HEK293 (cell line): ENCODE data around the gene TESMIN.

Experiments used
- CTCF ChIA-PET: fragments of 350-600 bp; formaldehyde crosslinking; extraction: SDS; loops from one replicate; lab custom pipeline; 2021; ENCODE audit warnings: antibody characterized with exemption; lab: Yijun Ruan, JAX
- POLR2A ChIA-PET: fragments of 300-600 bp; formaldehyde crosslinking; extraction: SDS; loops from one replicate; lab custom pipeline; 2020; ENCODE audit warnings: antibody characterized with exemption, inconsistent platforms; lab: Yijun Ruan, JAX
- H3K27ac ChIP-seq: fragments of 200-500 bp; sonication (Bioruptor generic); 2 replicates; pipeline ENCODE4 v1.5.1; 2014; ENCODE audit warnings: low read depth, low read length, control low read depth, inconsistent platforms; ENCODE audit errors: extremely low read depth
- H3K36me3 ChIP-seq, 2 experiments: fragments of 200-500 bp in 1 of 2; sonication (Bioruptor generic) in 1 of 2; 1 replicate in 1 of 2; 2 replicates in 1 of 2; pipeline ENCODE4 v1.5.1; 2014 to 2017; ENCODE audit warnings: inconsistent platforms in 2 of 2, low read length in 2 of 2; ENCODE audit not compliant: control insufficient read depth in 2 of 2, insufficient read depth in 1 of 2
- H3K4me1 ChIP-seq: fragments of 200-500 bp; sonication (Bioruptor generic); 2 replicates; pipeline ENCODE4 v1.5.1; 2014; ENCODE audit warnings: mild to moderate bottlenecking, low read length, inconsistent platforms; ENCODE audit not compliant: control insufficient read depth, insufficient read depth
- H3K4me3 ChIP-seq: 2 replicates; pipeline ENCODE4 v1.5.1; 2011; ENCODE audit warnings: low read depth, mild to moderate bottlenecking, control low read depth, low read length, moderate library complexity
- H3K9me3 ChIP-seq: fragments of 200-500 bp; sonication (Bioruptor generic); 2 replicates; pipeline ENCODE4 v1.5.1; 2014; ENCODE audit warnings: low read depth, low read length, inconsistent platforms; ENCODE audit not compliant: control insufficient read depth, insufficient read depth
- HOXD13 ChIP-seq: sonication (generic); formaldehyde crosslinking; IDR thresholded peaks from 2 replicates; pipeline ENCODE4 v1.8.0; 2022; ENCODE audit warnings: missing genetic modification reagents, borderline replicate concordance
- KLF10 ChIP-seq: fragments of 450-650 bp; IDR thresholded peaks from 2 replicates; pipeline ENCODE4 v1.5.1; 2018; ENCODE audit warnings: missing biosample characterization, mild to moderate bottlenecking, missing genetic modification characterization
- SCRT1 ChIP-seq: fragments of 450-650 bp; formaldehyde crosslinking; IDR thresholded peaks from 2 replicates; pipeline ENCODE4 v1.5.1; 2016; ENCODE audit warnings: missing biosample characterization, missing genetic modification characterization, borderline replicate concordance
- ZBTB7A ChIP-seq: fragments of 450-650 bp; formaldehyde crosslinking; IDR thresholded peaks from 2 replicates; pipeline ENCODE4 v1.5.1; 2016; ENCODE audit warnings: low read depth, missing biosample characterization, missing genetic modification characterization
- ZNF169 ChIP-seq: fragments of 450-650 bp; formaldehyde crosslinking; IDR thresholded peaks from 2 replicates; pipeline ENCODE4 v1.5.1; 2016; ENCODE audit warnings: missing biosample characterization, missing genetic modification characterization
- ZNF26 ChIP-seq: fragments of 450-650 bp; formaldehyde crosslinking; IDR thresholded peaks from 2 replicates; pipeline ENCODE4 v1.5.1; 2016; ENCODE audit warnings: missing biosample characterization, missing genetic modification characterization
- ZNF335 ChIP-seq: fragments of 450-650 bp; formaldehyde crosslinking; conservative IDR thresholded peaks from 2 replicates; pipeline ENCODE4 v1.5.1; 2016; ENCODE audit warnings: missing biosample characterization, missing genetic modification characterization
- ZNF366 ChIP-seq: fragments of 450-650 bp; formaldehyde crosslinking; conservative IDR thresholded peaks from 2 replicates; pipeline ENCODE4 v1.5.1; 2016; ENCODE audit warnings: missing biosample characterization, missing genetic modification characterization
- ZNF416 ChIP-seq: fragments of 450-650 bp; formaldehyde crosslinking; IDR thresholded peaks from 2 replicates; pipeline ENCODE4 v1.5.1; 2016; ENCODE audit warnings: missing biosample characterization, missing genetic modification characterization
- ZNF449 ChIP-seq: fragments of 450-650 bp; formaldehyde crosslinking; IDR thresholded peaks from 2 replicates; pipeline ENCODE4 v1.5.1; 2017; ENCODE audit warnings: missing biosample characterization, mild to moderate bottlenecking, missing genetic modification characterization, moderate library complexity
- ZNF513 ChIP-seq: fragments of 450-650 bp; IDR thresholded peaks from 2 replicates; pipeline ENCODE4 v1.5.1; 2018; ENCODE audit warnings: missing biosample characterization, missing genetic modification characterization
- ZNF580 ChIP-seq: fragments of 450-650 bp; formaldehyde crosslinking; IDR thresholded peaks from 2 replicates; pipeline ENCODE4 v1.5.1; 2016; ENCODE audit warnings: missing biosample characterization, missing genetic modification characterization
- ZNF639 ChIP-seq: fragments of 450-650 bp; formaldehyde crosslinking; IDR thresholded peaks from 2 replicates; pipeline ENCODE4 v1.5.1; 2016; ENCODE audit warnings: missing biosample characterization, missing genetic modification characterization
- ZNF785 ChIP-seq: fragments of 450-650 bp; formaldehyde crosslinking; IDR thresholded peaks from 2 replicates; pipeline ENCODE4 v1.5.1; 2016; ENCODE audit warnings: missing biosample characterization, missing genetic modification characterization
- ZNF792 ChIP-seq: fragments of 450-650 bp; formaldehyde crosslinking; IDR thresholded peaks from 2 replicates; pipeline ENCODE4 v1.5.1; 2016; ENCODE audit warnings: missing biosample characterization, missing genetic modification characterization
- ZSCAN30 ChIP-seq: fragments of 450-650 bp; IDR thresholded peaks from 2 replicates; pipeline ENCODE4 v1.5.1; 2018; ENCODE audit warnings: missing biosample characterization, mild to moderate bottlenecking, missing genetic modification characterization, moderate library complexity
- TF ChIP-seq, protein P1 (sequence below): fragments of 450-650 bp; formaldehyde crosslinking; IDR thresholded peaks from 2 replicates; pipeline ENCODE4 v1.5.1; 2016; ENCODE audit warnings: missing biosample characterization, missing genetic modification characterization, borderline replicate concordance
- TF ChIP-seq, protein P2 (sequence below): fragments of 450-650 bp; formaldehyde crosslinking; IDR thresholded peaks from 2 replicates; pipeline ENCODE4 v1.5.1; 2016; ENCODE audit warnings: missing biosample characterization, missing genetic modification characterization

Gene TESMIN

DNA sequence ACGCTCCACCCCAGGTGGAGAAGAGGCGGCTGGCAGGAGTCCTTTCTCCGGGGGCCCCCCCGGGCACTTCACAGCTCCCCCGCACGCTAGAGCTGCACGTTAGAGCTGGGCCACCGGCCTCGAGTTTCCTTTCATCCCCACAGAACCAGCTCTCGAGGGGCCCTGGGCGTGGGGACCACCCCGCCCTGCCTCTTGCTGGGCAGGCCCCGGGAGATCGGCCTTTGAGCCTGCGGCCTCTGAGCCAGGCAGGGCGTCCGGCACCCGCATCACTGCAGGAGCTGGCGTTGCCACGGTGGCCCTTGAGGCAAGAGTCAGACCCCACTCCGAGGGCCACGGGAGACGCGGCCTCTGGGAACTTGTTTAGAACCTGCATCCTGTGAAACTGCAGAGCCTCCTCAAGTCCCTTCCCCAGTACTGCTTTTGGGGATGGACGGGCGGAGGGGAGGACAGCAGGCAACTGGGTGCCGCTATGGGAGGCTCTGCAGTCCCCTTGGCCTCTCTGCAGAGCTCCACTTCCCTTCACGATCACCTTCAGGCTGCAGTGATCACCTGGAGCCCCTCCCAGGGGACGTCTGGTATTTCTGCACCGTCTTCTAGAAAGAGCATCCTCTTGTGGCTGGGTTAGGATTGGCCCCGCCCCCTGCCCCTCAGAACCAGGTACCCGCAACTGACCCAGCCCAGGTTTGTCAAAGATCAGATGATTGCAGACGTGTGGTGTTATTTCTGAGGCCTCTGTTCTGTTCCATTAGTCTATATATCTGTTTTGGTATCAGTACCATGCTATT, 80.9 kb downstream of the TESMIN start:
- no peak overlapping the region for H3K4me3 ChIP-seq
- ChIA-PET CTCF (no interaction called here), POLR2A (no interaction called here)
- H3K4me1 ChIP-seq: no peaks in the 10 kb centered on the region
- H3K27ac ChIP-seq: no peak overlapping the region
- H3K9me3 ChIP-seq: no peaks in the 10 kb centered on the region
- H3K36me3 ChIP-seq: no peaks in the 10 kb centered on the region
- TF ChIP-seq ZNF513 (tag by site-specific recombination) (no peak), HOXD13 (CRISPR knock-in tag) (no peak), ZNF366 (tag by site-specific recombination) (no peak), ZNF785 (tag by site-specific recombination) (no peak), ZNF169 (tag by site-specific recombination) (no peak), ZSCAN30 (tag by site-specific recombination) (no peak), ZBTB7A (no peak), ZNF26 (tag by site-specific recombination) (no peak), ZNF580 (no peak)
- TF ChIP-seq, protein P1, sequence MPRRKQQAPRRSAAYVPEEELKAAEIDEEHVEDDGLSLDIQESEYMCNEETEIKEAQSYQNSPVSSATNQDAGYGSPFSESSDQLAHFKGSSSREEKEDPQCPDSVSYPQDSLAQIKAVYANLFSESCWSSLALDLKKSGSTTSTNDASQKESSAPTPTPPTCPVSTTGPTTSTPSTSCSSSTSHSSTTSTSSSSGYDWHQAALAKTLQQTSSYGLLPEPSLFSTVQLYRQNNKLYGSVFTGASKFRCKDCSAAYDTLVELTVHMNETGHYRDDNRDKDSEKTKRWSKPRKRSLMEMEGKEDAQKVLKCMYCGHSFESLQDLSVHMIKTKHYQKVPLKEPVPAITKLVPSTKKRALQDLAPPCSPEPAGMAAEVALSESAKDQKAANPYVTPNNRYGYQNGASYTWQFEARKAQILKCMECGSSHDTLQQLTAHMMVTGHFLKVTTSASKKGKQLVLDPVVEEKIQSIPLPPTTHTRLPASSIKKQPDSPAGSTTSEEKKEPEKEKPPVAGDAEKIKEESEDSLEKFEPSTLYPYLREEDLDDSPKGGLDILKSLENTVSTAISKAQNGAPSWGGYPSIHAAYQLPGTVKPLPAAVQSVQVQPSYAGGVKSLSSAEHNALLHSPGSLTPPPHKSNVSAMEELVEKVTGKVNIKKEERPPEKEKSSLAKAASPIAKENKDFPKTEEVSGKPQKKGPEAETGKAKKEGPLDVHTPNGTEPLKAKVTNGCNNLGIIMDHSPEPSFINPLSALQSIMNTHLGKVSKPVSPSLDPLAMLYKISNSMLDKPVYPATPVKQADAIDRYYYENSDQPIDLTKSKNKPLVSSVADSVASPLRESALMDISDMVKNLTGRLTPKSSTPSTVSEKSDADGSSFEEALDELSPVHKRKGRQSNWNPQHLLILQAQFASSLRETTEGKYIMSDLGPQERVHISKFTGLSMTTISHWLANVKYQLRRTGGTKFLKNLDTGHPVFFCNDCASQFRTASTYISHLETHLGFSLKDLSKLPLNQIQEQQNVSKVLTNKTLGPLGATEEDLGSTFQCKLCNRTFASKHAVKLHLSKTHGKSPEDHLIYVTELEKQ (tag by site-specific recombination): no peak
- TF ChIP-seq, protein P2, sequence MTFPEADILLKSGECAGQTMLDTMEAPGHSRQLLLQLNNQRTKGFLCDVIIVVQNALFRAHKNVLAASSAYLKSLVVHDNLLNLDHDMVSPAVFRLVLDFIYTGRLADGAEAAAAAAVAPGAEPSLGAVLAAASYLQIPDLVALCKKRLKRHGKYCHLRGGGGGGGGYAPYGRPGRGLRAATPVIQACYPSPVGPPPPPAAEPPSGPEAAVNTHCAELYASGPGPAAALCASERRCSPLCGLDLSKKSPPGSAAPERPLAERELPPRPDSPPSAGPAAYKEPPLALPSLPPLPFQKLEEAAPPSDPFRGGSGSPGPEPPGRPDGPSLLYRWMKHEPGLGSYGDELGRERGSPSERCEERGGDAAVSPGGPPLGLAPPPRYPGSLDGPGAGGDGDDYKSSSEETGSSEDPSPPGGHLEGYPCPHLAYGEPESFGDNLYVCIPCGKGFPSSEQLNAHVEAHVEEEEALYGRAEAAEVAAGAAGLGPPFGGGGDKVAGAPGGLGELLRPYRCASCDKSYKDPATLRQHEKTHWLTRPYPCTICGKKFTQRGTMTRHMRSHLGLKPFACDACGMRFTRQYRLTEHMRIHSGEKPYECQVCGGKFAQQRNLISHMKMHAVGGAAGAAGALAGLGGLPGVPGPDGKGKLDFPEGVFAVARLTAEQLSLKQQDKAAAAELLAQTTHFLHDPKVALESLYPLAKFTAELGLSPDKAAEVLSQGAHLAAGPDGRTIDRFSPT (tag by site-specific recombination): no peak

- Histone ChIP-seq H3K27ac (no peak overlapping the region), H3K4me1 (no peaks in the 10 kb centered on the region), H3K4me3 (no peak overlapping the region), H3K36me3 (no peaks in the 10 kb centered on the region), H3K9me3 (no peaks in the 10 kb centered on the region)
- ChIA-PET POLR2A (no interaction called here), CTCF (interaction anchor here (0.6 kb wide), 1 partner anchor 32 kb away, joined by 10 read pairs; no protein-coding TSS in a partner anchor)
- TF ChIP-seq ZNF449 (tag by site-specific recombination) (no peak), KLF10 (no peak), ZNF416 (tag by site-specific recombination) (no peak), SCRT1 (no peak), ZNF335 (tag by site-specific recombination) (no peak), ZNF792 (tag by site-specific recombination) (no peak), ZNF639 (no peak)
Observed at GRCh38 chr11:68669301-68670090, 81.8 kb downstream of the TESMIN start.
